ENCODE results near the gene TMEM175.

DNA sequence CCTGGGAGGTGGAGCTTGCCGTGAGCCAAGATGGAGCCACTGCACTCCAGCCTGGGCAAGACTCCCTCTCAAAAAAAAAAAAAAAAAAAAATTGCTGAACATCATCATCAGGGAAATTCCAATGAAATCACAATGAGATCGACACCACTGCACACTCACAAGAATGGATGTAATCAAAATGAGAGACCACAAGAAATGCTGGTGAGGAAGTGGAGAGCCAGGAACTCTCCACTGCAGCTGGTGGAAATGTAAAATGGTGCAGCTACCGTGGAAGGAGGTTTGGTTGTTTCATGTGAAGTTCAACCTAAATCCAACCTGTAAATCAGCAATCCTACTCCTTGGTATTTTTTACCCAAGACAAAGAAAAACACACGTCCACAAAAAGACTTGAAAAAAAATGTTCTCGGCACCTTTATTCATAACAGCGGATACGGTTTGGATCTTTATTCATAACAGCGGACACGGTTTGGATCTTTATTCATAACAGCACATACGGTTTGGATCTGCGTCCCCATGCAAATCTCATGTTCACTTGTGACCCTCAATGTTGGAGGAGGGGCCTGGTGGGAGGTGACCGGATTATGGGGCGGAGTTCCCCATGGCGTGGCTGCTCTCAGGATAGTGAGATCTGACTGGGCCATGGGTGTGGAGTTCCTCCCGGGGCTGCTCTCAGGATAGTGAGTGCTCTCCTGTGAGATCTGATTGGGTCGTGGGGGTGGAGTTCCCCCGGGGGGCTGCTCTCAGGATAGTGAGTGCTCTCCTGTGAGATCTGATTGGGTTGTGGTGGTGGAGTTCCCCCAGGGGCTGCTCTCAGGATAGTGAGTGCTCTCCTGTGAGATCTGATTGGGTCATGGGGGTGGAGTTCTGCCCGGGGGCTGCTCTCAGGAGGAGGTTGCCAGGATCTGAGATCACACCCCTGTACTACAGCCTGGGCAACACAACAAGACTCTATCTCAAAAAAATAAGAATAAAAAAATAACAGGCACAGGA lies 7.9 kb upstream of the TMEM175 start:
- TF ChIP-seq, protein P1, sequence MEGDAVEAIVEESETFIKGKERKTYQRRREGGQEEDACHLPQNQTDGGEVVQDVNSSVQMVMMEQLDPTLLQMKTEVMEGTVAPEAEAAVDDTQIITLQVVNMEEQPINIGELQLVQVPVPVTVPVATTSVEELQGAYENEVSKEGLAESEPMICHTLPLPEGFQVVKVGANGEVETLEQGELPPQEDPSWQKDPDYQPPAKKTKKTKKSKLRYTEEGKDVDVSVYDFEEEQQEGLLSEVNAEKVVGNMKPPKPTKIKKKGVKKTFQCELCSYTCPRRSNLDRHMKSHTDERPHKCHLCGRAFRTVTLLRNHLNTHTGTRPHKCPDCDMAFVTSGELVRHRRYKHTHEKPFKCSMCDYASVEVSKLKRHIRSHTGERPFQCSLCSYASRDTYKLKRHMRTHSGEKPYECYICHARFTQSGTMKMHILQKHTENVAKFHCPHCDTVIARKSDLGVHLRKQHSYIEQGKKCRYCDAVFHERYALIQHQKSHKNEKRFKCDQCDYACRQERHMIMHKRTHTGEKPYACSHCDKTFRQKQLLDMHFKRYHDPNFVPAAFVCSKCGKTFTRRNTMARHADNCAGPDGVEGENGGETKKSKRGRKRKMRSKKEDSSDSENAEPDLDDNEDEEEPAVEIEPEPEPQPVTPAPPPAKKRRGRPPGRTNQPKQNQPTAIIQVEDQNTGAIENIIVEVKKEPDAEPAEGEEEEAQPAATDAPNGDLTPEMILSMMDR (optimal IDR thresholded peaks at IDR 0.05 in 1 of 3, IDR thresholded peaks at IDR 0.05 in 1 of 3, conservative IDR thresholded peaks at IDR 0.05 in 1 of 3; ENCODE audit: extremely low read depth in 1 of 3, insufficient read depth in 2 of 3, low read length in 3 of 3) = no peak
- no peak for TF ChIP-seq EZH2 (IDR thresholded peaks at IDR 0.05; ENCODE audit: low read length)
